Measurements from ENCODE around the gene TINAGL1.

TINAGL1 gene

GRCh38 chr1:31614414-31615005 lies 38.2 kb downstream of the TINAGL1 start:
- TF ChIP-seq SIN3A (IDR thresholded peaks at IDR 0.05; ENCODE audit: borderline replicate concordance, insufficient read depth, low read length) (no peak), TAF1 (IDR thresholded peaks at IDR 0.05; ENCODE audit: borderline replicate concordance, insufficient read depth, low read length) (no peak), REST (IDR thresholded peaks at IDR 0.05; ENCODE audit: insufficient read depth in 1 of 2, low read depth in 2 of 2, low read length in 2 of 2) (no peak), FOXP2 (optimal IDR thresholded peaks at IDR 0.05; ENCODE audit: borderline replicate concordance, extremely low read depth, extremely low read length, insufficient read depth) (no peak), POLR2AphosphoS5 (IDR thresholded peaks at IDR 0.05; ENCODE audit: low read depth, low read length) (no peak)

DNA sequence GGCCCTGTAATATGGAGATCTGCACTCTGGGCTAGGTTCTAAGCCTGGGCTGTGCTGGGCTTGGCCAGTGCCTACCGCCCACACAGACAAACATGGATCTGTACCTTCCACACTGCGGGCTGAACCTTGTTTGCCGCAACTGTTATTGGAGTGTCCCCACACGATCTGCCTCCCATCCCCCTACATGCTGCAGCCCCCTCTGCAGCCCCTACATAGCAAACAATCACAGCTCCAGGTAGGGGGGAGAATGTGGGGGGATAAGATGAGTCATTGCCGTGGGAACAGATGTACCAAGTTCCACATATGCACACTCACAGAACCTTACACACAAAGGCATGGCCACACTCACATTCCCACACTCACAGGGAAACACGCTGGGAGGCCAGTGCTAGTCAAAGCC lies 39.1 kb downstream of the TINAGL1 start:
- no peak for TF ChIP-seq REST (IDR thresholded peaks at IDR 0.05; ENCODE audit: insufficient read depth in 1 of 2, low read depth in 2 of 2, low read length in 2 of 2)
- TF ChIP-seq SIN3A (IDR thresholded peaks at IDR 0.05; ENCODE audit: borderline replicate concordance, insufficient read depth, low read length) = no peak
- no peak for TF ChIP-seq POLR2AphosphoS5 (IDR thresholded peaks at IDR 0.05; ENCODE audit: low read depth, low read length)
- no peak for TF ChIP-seq TAF1 (IDR thresholded peaks at IDR 0.05; ENCODE audit: borderline replicate concordance, insufficient read depth, low read length)
- no peak for TF ChIP-seq FOXP2 (optimal IDR thresholded peaks at IDR 0.05; ENCODE audit: borderline replicate concordance, extremely low read depth, extremely low read length, insufficient read depth)

GRCh38 chr1:31615939-31616338 lies 39.6 kb downstream of the TINAGL1 start:
- TF ChIP-seq FOXP2 (optimal IDR thresholded peaks at IDR 0.05; ENCODE audit: borderline replicate concordance, extremely low read depth, extremely low read length, insufficient read depth) (no peak), SIN3A (IDR thresholded peaks at IDR 0.05; ENCODE audit: borderline replicate concordance, insufficient read depth, low read length) (no peak), POLR2AphosphoS5 (IDR thresholded peaks at IDR 0.05; ENCODE audit: low read depth, low read length) (no peak), REST (IDR thresholded peaks at IDR 0.05; ENCODE audit: insufficient read depth in 1 of 2, low read depth in 2 of 2, low read length in 2 of 2) (no peak), TAF1 (IDR thresholded peaks at IDR 0.05; ENCODE audit: borderline replicate concordance, insufficient read depth, low read length) (no peak)

DNA sequence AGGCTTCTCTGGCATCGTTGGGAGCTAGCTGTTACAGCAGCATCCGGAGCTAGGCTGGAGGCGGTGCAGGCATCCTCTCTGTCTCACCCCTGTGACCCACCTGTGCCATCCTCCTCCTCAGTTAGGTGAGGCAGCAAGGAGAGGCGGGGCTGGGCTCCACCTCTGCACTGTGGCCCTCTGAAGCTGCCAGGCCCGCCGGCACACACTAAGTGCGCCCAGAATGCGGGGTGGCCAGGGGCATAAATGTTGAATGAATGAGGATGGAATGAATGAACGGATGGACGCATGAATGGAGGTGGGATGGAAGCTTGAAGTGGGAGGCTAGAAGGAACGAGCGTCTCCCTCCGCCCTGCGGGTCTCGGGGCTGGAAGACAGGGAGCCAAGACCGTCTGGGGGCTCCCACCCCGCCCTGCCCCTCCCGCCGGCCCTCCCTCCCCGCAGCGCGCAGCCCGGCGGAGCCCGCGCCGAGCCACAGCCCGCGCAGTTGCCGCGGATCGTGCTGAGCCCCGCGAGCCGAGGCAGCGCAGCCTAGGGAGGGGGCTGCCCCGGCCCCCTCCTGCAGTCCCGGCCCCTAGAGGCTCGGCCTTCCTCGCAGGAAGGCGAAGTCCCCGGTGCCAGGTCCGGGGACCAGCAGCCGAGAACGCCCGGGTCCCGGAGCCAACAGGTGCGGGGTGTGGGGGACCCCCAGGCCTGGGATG lies 41.1 kb downstream of the TINAGL1 start, which contains the start of gene HCRTR1:
Gene HCRTR1 (plus strand): TSS at position 472 of the 698 bp plus-strand sequence. CDS start 1,504 bp downstream, outside the sequence.
- TF ChIP-seq POLR2AphosphoS5 (IDR thresholded peaks at IDR 0.05; ENCODE audit: low read depth, low read length) (no peak), TAF1 (IDR thresholded peaks at IDR 0.05; ENCODE audit: borderline replicate concordance, insufficient read depth, low read length) (no peak)

GRCh38 chr1:31617916-31618746 lies 41.8 kb downstream of the TINAGL1 start:
- peak; percentile 74 for TF ChIP-seq POLR2AphosphoS5 (IDR thresholded peaks at IDR 0.05; ENCODE audit: low read depth, low read length)
- TF ChIP-seq TAF1 (IDR thresholded peaks at IDR 0.05; ENCODE audit: borderline replicate concordance, insufficient read depth, low read length) = no peak
